ENCODE data around the gene CSRP3.
"Not testable (repeated sequence)": the region's sequence is repeated elsewhere in the genome, so short reads cannot be mapped to it uniquely, and the experiment has no call there.

CSRP3 gene

GRCh38 chr11:19187114-19187832 lies 14.5 kb downstream of the CSRP3 start:
- no peak for DNase-seq (ENCODE audit: low spot score)

- no peak for DNase-seq (ENCODE audit: low spot score)
Measured at GRCh38 chr11:19185516-19186052, 16.2 kb downstream of the CSRP3 start.

DNA sequence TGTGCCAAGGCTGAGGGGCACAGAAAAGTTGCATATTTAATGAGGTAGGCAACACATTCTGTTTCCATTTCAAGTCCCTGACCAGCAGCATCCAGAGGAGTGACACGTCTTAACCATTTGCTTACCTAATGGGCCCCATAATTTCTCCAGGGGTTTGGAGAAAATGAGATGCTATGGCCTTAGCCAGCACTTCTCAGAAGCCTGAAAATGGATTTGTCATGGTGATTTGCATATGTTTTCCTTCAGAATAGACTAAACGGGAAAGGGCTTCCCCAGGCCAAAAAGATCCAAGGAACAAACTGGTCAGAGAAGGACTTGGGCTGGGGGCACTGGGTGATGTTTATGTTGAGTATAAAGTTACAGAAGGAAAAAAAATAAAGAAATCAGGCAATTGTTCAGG lies 16.7 kb downstream of the CSRP3 start:
- no peak for DNase-seq (ENCODE audit: low spot score)

DNA sequence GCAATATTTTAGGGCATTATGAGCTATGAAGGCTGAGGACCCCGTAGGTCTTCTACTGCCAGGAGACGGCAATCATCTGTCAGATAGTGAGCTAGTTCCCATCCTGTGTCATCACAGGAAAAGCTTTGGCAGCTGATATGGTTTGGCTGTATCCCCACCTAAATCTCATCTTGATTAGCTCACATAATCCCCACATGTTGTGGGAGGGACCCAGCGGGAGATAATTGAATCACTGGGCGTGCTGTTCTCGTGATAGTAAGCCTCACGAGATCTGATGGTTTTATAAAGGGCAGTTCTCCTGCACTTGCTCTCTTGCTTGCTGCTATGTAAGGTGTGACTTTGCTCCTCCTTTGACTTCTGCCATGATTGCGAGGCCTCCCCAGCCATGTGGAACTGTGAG lies 18.1 kb downstream of the CSRP3 start:
- DNase-seq (ENCODE audit: low spot score): no peak

DNA sequence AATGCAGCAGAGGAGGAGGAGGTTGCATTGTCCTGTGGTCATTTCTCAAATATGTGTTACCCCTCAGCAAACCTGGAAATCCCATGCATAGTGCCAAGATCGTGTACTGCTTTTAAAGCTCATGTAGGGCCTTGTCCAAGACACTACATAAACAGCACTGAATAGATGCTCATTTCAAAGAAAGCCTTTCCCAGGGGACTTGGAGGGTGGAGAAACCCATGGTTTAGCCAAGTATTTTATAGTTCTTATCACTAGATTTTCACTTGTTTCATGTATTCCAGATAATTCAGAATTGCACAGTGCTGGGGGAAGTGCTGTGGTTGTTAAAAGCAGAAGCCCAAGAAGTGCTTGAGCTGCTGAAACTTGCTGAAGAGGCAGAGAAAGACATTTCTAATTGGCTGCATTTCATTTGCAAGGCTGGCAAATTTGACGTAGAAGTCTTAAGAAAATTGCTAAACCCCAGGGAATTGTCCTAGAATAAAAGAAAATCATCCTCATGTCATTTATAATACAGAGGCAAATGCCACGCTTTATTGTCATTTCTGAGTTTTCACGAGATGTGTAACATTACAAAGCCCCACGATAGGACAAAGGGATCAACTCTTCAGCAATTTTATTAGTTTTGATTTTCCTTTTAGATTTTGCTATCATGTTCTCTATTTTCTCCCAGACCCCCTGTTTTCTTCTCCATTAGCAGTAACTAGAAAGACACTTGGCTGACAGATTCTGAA lies 20.1 kb downstream of the CSRP3 start:
- DNase-seq (ENCODE audit: low spot score): no peak

DNA sequence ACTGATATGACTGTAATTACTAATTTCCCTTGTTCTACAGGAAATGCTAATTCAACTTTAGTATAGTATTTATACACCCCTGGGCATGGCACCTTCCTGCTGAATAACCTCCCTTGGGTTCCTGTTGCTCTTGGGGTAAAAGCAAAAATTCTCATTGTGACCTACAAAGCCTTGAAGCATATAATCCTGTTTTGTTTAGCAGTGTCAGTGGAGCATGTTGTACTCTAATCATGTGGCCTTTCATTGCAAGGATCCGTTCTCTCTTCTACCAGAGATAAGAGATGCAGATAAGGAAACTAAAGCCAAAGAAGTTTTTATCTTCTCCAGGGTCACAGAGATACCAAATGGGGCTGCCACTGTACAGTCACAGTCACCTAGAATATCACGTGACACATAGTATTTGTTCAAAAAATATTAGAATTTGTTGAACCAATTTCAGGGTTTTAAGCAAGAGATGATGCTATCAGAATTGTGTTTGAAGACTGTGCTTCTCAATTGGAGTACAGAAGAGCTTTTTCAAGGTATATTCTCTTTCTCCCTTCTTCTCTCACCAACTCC lies 25.1 kb downstream of the CSRP3 start:
- no peak for DNase-seq (ENCODE audit: low spot score)

DNA sequence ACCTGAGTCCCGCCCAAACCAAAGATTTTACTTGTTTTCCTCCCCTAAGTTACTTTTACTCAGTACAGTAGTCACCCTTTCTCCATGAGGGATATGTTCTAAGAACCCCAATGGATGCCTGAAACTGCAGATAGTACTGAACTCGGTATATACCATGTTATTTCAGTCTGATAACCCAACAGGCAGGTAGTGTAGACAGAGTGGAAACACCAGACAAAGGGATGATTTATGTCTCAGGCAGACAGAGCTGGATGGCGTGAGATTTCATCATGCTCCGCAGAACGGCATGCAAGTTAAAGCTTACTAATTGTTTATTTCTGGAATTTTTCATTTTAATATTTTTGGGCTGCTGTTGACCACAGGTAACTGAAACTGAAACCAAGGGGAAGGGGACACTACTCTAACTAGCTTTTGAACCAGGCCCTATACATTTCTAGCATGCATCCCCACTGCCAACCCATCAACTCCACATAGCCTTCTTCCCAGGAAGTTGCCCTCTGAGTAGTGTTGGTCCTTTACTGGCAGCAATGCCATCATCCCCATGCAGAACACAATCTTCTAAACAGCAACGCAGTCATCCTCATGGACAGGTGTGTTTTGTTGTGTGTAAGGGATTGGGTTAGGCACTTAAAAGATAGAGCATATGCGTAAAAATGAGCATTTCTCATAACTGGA lies 27.7 kb downstream of the CSRP3 start:
- DNase-seq (ENCODE audit: low spot score): no peak

DNA sequence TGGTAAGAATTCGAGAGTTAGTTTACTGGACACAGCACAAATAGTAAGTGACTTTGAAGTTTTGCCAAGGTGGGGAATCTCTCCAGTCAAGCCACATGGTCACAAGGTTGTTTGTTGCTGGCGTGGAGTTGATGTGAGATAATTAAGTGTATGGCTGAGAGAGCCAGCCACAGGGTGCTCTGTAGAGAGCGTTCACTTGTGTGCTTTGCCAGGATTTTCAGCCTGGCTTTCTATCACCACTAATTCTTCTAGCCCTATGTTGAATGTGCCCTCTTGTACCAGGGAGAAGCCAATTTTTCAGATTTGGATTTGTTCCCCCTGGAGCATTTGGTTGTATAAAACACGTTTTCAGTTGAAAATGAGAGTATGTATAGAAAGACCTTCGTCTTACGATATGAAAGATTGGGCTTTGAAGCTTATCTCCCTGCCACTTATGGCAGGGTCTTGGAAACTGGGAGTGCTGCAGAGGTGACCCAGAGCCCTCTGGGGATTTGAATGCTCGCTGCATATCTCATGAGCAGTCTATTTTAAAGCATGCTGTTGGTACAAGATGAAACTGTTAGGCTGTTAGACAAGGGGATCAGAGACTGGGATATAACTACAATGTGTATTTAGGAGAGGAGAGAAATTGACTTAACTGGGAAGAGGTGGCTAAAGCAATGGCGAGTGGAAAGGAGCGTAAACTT lies 28.6 kb downstream of the CSRP3 start:
- no peak for DNase-seq (ENCODE audit: low spot score)

GRCh38 chr11:19168090-19168489 lies 33.7 kb downstream of the CSRP3 start:
- DNase-seq (ENCODE audit: low spot score): no peak

- no peak for DNase-seq (ENCODE audit: low spot score)
Measured at GRCh38 chr11:19164881-19165280, 36.9 kb downstream of the CSRP3 start.

DNA sequence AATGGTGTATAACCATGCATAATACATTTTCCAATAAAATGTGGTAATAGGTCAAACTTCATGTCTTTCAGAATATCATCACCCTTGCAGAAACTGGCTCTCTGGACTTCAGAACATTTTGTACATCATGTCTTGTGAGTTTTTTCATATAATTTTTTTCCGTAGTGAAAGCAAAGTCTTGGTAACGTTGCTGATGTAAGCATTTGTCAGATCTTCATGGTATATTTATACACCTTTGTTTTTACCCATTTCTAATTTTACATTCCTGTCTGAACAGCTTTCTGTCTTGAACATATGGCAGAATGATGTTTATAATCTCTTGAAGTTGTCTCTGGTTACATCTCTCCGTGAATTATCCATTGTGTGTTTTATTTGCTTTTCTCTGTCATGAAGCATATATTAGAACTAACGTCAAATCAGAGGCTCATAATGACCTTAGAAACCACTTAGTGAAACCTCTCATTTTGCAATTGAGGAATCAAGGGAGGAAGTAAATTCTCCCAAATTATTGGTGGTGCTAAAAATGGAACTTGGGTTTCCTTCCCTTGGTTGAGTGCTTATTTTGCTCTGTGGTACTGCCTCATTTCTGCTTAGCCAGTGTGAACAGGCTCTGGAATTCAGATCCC lies 37.4 kb downstream of the CSRP3 start:
- DNase-seq (ENCODE audit: low spot score): no peak

DNA sequence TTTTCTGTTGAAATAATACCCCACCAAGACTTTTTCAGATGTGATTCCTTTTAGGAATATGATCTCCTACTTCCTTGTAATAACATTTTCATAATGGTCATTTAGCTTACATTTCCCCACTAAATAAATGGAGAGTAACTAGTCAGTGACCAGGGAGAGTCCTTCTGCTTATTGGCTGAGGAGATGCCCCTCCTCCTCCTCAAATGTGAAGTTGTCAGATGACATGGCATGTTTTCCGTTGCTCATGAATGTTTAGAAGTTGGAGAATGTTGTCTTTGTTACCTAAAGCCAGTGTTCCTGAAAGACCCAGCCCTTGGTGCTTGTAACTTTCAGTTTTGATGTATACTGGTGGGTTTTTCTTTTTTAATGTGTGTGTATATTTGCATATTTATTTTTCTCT lies 38.2 kb downstream of the CSRP3 start:
- DNase-seq (ENCODE audit: low spot score): no peak

DNA sequence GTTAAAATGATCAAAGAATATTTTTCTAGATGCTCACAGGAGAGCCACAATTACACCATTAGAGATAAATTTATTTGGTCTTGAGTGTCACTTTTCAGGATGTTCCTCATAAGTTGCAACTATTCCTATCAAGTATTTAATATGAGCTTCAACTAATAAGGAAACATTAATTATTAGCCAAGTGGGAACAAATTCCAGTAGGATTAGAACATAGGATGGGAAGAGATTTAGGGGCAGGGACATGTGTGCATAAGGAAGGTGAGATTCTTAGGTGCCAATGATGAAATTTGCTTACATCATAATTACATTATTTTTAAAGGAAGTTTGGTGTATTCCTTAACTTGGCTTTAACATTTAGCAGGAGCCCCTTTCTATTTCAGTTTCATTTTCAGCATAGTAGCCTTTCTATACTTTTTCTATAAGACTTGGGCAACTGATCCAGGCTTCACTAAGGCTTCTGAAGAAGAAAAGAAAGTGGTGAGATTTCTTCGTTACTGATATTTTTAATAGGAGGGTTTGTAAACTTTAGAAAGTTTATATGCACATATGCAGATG lies 38.8 kb downstream of the CSRP3 start:
- no peak for DNase-seq (ENCODE audit: low spot score)

DNA sequence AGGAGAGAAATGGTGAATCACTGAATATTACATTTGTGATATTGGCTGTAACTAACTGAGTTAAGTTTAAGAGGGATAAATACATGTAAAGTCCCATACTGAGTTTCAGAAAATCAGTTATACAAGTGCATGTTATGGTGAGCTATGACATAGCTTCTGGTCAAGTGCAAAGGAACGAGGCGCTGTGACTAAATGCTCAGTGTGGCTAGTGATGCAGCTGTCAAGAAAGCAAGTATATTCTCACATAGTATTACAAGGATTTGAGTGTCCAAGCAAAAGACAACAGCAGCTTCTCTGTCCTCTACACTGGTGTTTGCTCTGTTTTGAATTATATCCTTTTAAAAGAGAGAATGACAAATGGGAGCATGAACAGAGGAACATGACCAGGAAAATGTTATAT lies 40.1 kb downstream of the CSRP3 start:
- DNase-seq (ENCODE audit: low spot score): no peak

DNA sequence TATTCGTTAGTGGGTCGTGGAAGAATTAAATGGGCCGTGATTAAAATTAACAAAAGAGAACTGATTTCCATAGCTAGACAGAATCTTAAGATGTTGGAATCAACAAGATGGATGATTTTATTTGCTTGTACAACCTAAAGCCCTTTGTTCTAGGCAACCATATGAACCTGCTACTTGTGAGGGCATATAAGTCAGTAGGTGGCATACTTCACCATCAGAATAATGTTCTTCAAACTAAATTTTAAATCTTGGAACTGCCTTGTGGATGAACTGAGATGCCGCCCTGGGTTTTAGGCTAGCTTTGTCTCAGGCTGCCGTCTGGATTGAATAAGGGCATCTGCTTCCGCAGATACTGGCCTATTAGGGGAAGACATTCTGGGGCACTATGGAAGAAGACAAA lies 40.9 kb downstream of the CSRP3 start:
- DNase-seq (ENCODE audit: low spot score): no peak

DNA sequence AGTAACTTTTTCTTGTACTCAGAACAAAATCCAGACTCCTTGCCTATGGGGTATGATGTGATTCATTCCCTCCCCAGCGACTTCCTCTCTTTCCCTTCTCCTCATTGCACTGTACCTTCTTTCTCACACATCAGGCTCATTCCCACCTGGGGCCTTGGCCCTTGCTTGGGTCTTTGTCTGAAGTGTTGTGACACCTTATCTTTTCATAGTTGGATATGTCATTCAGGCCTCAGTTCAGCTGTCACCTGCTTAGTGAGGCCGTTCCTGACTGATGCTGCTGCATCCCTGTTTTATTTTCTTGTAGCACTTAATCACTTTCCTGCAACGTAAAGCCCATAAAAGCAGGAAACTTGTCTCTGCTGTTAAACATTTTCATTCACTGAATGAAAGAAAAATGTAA lies 44.9 kb downstream of the CSRP3 start:
- no peak for DNase-seq (ENCODE audit: low spot score)

- DNase-seq (ENCODE audit: low spot score): no peak
Measured at GRCh38 chr11:19145319-19145718, 56.5 kb downstream of the CSRP3 start.

- DNase-seq (ENCODE audit: low spot score): not testable (repeated sequence)
Measured at GRCh38 chr11:19136884-19137283, 64.9 kb downstream of the CSRP3 start.

GRCh38 chr11:19134004-19134403 lies 67.8 kb downstream of the CSRP3 start:
- no peak for DNase-seq (ENCODE audit: low spot score)

Measured in LoVo (cell line).